SK-N-MC (cell line): ENCODE data around the gene CDH4.

Source experiments
- DNase-seq: peaks from one replicate; pipeline ENCODE4 v3.0.0-alpha.2; 2011; ENCODE audit warnings: low read depth, low spot score
- H3K27ac ChIP-seq: fragments of 200-600 bp; sonication (generic); 2 replicates; pipeline ENCODE4 v1.5.1; 2016; ENCODE audit warnings: mixed run types
- H3K36me3 ChIP-seq: fragments of 200-600 bp; sonication (generic); 2 replicates; pipeline ENCODE4 v1.6.1; 2017; ENCODE audit warnings: antibody characterized with exemption, low read length, mixed read lengths; ENCODE audit not compliant: insufficient read depth
- H3K4me3 ChIP-seq: fragments of 200-600 bp; sonication (generic); 2 replicates; pipeline ENCODE4 v1.5.1; 2016
- H3K9ac ChIP-seq: fragments of 200-600 bp; sonication (generic); 2 replicates; pipeline ENCODE4 v1.8.0; 2017; ENCODE audit warnings: mixed run types, mixed read lengths; ENCODE audit not compliant: insufficient read length
- H3K9me3 ChIP-seq: fragments of 200-600 bp; sonication (generic); 2 replicates; pipeline ENCODE4 v1.6.1; 2017; ENCODE audit warnings: low read depth, mild to moderate bottlenecking, antibody characterized with exemption, low read length, moderate library complexity, mixed read lengths
- EZH2 ChIP-seq: fragments of 200-600 bp; sonication (generic); IDR thresholded peaks from one replicate; pipeline ENCODE4 v1.6.1; 2017; ENCODE audit warnings: antibody characterized with exemption
- FOXP2 ChIP-seq: optimal IDR thresholded peaks from 2 replicates; pipeline ENCODE3; 2011; ENCODE audit warnings: mild to moderate bottlenecking, moderate library complexity; ENCODE audit not compliant: insufficient read depth; ENCODE audit errors: extremely low read length, control extremely low read depth
- POLR2AphosphoS5 ChIP-seq: IDR thresholded peaks from 2 replicates; pipeline ENCODE4 v1.6.1; 2012; ENCODE audit warnings: mild to moderate bottlenecking, low read depth, low read length, borderline replicate concordance

Gene CDH4

DNA sequence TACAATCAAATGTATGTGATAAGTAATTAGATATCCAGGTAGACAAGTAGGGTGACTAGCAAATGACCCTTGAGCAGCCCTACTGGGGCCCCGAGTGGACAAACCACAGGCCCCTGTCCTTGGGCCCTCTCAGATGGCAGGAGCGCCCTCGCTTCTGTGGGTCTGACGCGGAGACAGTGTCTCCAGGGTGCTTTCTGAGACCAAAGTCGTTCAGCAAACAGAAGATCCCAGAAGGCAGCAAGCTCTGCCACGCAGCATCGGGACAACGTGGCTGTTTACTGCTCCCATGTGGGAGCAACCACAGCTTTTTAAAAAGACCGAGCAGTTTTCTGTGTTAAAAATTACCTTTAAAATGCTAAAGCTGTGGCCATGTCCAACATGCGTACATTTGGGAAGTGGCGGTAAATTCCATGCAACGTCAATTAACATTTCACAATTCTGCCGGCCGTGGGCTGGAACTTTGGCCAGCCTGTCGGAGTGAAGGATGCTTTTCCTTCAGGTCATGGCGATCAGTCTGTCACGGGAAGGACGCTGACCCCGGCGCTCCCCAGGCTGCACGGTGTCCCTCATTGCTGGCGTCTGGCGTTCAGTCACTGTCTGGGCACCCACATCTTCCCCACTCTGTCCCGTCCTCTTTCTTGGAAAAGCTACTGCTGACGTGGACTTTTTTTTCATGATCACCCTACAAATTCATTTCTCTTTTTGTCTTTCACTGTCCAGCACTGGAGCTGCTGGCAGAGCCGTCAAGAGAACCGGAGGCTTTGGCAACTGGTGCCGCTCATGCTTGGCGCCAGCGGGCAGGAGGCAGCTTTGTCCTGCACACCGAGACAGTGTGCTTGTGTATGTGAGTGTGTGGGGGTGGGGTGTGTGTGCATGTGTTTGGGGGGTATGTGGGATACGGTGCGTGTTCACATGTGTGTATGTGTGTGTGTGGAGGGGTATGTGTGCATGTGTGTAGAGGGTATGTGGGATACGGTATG is 293.1 kb downstream of the CDH4 start:
- TF ChIP-seq EZH2 (no peak), POLR2AphosphoS5 (no peak)
- Histone ChIP-seq H3K4me3 (no peak overlapping the region), H3K27ac (no peak overlapping the region), H3K9ac (no peak overlapping the region), H3K9me3 (no peaks in the 10 kb centered on the region), H3K36me3 (no peaks in the 10 kb centered on the region)
- no peak for DNase-seq

DNA sequence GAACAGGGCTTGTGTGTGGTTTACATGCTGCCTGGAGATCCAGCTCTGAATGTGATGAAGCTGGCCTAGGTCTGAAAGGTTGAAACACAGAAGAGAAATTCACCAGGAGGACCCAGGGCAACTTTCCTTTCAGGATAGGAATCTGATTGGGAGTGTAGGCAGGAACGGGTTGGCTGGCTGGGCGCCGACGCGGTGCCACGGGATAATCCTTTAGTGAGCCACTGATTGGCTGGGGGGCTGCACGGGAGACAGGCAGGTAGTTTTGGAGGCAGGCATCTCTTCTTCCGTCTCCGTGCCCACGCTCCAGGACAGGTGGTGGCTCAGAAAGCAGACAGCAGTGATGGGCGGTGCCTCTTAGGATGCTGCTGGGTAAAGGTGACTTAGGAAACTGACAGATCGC is 294.6 kb downstream of the CDH4 start:
- no peak for DNase-seq
- no peak for TF ChIP-seq POLR2AphosphoS5
- no peak for TF ChIP-seq FOXP2
- no peak for TF ChIP-seq EZH2
- no peaks in the 10 kb centered on the region for H3K36me3 ChIP-seq

DNA sequence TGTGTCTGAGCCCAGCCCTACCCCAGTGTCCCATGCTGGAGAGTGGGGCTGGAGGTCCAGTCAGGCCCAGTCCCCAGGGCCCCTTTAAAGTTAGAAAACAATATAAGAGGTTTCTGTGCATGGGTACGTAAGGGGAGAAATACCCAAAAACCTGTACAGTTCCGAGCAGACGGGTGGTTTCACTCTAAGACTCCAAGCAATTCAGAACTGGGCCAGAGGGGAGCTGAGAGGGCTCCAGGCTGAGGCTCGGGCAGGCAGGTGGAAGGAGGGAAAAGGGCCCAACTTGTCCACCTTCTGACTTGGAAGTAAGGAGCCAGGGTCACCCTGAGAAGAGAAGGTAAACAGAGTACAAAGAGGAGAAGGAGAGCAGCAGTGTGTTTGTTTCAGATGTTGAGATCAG is 296.0 kb downstream of the CDH4 start:
- no peak overlapping the region for H3K9ac ChIP-seq
- H3K4me3 ChIP-seq, result no peak overlapping the region
- TF ChIP-seq POLR2AphosphoS5 (no peak), FOXP2 (no peak), EZH2 (no peak)
- DNase-seq, result no peak
- no peak overlapping the region for H3K27ac ChIP-seq
- H3K9me3 ChIP-seq, result no peaks in the 10 kb centered on the region
- H3K36me3 ChIP-seq, result no peaks in the 10 kb centered on the region

More for the DNA sequence above, 294.6 kb downstream of the CDH4 start:
- H3K9me3 ChIP-seq, result no peaks in the 10 kb centered on the region
- H3K27ac ChIP-seq, result no peak overlapping the region
- no peak overlapping the region for H3K4me3 ChIP-seq
- no peak overlapping the region for H3K9ac ChIP-seq

- H3K27ac ChIP-seq, result no peak overlapping the region
- no peaks in the 10 kb centered on the region for H3K9me3 ChIP-seq
- no peak for TF ChIP-seq POLR2AphosphoS5
- no peak for TF ChIP-seq FOXP2
- TF ChIP-seq EZH2, result no peak
- H3K9ac ChIP-seq, result no peak overlapping the region
- H3K36me3 ChIP-seq, result no peaks in the 10 kb centered on the region
- DNase-seq, result no peak
- no peak overlapping the region for H3K4me3 ChIP-seq
Measured at GRCh38 chr20:61549865-61550264, 297.8 kb downstream of the CDH4 start.

GRCh38 chr20:61551401-61551800 is 299.3 kb downstream of the CDH4 start:
- H3K4me3 ChIP-seq, result no peak overlapping the region
- no peak for TF ChIP-seq EZH2
- no peak for TF ChIP-seq POLR2AphosphoS5
- TF ChIP-seq FOXP2, result no peak
- no peak overlapping the region for H3K27ac ChIP-seq
- DNase-seq, result no peak
- no peaks in the 10 kb centered on the region for H3K9me3 ChIP-seq
- H3K36me3 ChIP-seq, result no peaks in the 10 kb centered on the region
- no peak overlapping the region for H3K9ac ChIP-seq

- Histone ChIP-seq H3K4me3 (no peak overlapping the region), H3K9ac (no peak overlapping the region), H3K27ac (no peak overlapping the region), H3K9me3 (no peaks in the 10 kb centered on the region), H3K36me3 (no peaks in the 10 kb centered on the region)
- no peak for TF ChIP-seq FOXP2
- TF ChIP-seq EZH2, result no peak
- TF ChIP-seq POLR2AphosphoS5, result no peak
- no peak for DNase-seq
Measured at GRCh38 chr20:61554617-61555016, 302.6 kb downstream of the CDH4 start.

- H3K27ac ChIP-seq, result no peak overlapping the region
Measured at GRCh38 chr20:61555566-61555965, 303.5 kb downstream of the CDH4 start.

GRCh38 chr20:61556111-61556510 is 304.1 kb downstream of the CDH4 start:
- TF ChIP-seq FOXP2, result no peak
- no peak for DNase-seq
- Histone ChIP-seq H3K9ac (no peak overlapping the region), H3K9me3 (no peaks in the 10 kb centered on the region), H3K36me3 (no peaks in the 10 kb centered on the region), H3K4me3 (no peak overlapping the region), H3K27ac (no peak overlapping the region)

More at GRCh38 chr20:61555566-61555965, 303.5 kb downstream of the CDH4 start:
- H3K9ac ChIP-seq, result no peak overlapping the region
- TF ChIP-seq FOXP2, result no peak
- no peak for TF ChIP-seq POLR2AphosphoS5
- no peak for TF ChIP-seq EZH2
- no peak overlapping the region for H3K4me3 ChIP-seq
- H3K9me3 ChIP-seq, result no peaks in the 10 kb centered on the region
- no peaks in the 10 kb centered on the region for H3K36me3 ChIP-seq
- no peak for DNase-seq

DNA sequence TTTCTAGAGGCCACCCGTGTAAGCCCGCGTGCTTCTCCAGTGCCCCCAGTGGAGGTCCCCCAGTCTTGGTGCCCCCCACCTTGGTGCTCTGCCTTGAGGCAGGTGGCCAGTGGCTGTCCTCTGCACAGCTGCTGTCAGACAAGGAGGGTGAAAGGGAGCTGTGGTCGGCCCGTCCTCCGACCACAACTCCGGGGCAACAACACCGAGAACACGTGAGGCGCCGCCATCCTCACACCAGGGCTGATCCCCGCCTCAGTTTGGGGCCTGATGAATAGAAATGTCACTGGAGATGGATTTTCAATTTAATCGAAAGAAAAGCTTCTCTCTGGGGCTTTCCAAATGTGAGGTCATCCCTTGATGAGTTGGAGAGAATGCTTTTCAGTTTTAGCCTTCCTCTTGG is 304.6 kb downstream of the CDH4 start:
- Histone ChIP-seq H3K9me3 (no peaks in the 10 kb centered on the region), H3K4me3 (no peak overlapping the region), H3K27ac (no peak overlapping the region), H3K36me3 (no peaks in the 10 kb centered on the region), H3K9ac (no peak overlapping the region)
- TF ChIP-seq POLR2AphosphoS5 (no peak), FOXP2 (no peak), EZH2 (no peak)
- DNase-seq, result no peak
